HG03139 (cell line): ENCODE data around the gene ELL2.

ENCODE experiments used
- ATAC-seq: cut with Tn5 transposase; IDR thresholded peaks from one replicate; pipeline ENCODE4 v1.9.1; 2021; ENCODE audit not compliant: unreplicated experiment

ELL2 gene

DNA sequence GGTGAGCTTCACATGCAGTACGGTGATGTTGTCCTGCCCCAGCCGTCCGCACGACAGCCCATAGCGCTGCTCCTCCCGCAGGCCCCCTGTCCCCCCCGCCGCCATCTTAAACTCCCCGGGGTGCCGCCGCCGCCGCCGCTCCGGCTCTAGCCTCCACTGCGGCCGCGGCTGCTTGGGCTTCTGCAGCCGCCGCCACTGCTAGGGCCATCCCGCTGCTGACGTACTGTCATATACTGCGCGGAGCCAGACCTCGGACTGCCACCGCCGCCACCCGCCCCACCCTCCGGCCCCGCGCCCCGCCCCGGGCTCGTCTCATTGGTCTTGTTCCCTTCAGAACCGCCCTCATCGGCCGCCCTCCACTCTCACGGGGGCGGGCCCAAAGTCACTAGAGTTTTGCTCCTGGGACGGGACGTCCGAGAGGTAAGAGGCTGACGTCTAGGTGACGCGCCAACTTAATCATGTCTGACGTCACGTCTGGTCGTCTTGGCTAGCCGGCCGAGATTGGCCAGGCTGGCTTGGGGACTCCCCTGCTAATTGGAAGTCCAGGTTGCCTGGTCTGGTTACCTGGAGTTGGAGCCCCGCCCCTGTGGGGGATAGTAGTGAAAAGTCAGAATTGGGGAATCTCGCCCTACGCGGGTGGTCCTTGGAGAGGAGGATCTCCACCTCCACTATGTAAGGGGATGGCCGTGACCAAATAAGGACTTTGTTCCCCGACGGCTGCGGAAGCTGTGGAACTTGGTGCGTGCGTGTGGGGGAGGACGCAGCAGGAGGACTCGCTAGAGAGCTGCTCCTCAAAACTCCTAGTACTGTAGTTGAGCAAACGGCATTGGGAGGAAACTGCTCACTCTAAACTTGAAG is at the start of gene ELL2:
Gene ELL2 (minus strand): TSS at position 235 of the 858 bp plus-strand sequence. CDS start 130 bp downstream, at position 105.
- ATAC-seq, result peak; percentile 85

DNA sequence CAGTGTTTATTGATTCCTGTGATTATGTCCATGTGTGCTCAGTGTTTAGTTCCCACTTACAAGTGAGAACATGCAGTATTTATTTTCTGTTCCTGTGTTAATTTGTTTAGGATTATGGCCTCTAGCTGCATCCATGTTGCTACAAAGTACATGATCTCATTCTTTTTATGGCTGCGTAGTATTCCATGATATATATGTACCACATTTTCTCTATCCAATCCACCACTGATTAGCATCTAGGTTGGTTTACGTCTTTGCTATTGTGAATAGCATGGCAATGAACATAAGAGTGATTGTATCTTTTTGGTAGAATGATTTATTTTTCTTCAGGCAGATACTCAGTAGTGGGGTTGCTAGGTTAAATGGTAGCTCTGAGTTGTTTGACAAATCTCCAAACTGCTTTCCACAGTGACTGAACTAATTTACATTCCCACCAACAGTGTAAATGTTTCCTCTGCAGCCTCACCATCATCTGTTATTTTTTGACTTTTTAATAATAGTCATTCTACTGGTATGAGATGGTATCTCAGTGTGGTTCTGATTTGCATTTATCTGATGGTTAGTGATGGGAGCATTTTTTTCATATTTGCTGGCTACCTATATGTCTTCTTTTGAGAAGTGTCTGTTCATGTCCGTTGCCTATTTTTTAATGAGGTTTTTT is 47.5 kb upstream of the ELL2 start:
- ATAC-seq, result no peak

DNA sequence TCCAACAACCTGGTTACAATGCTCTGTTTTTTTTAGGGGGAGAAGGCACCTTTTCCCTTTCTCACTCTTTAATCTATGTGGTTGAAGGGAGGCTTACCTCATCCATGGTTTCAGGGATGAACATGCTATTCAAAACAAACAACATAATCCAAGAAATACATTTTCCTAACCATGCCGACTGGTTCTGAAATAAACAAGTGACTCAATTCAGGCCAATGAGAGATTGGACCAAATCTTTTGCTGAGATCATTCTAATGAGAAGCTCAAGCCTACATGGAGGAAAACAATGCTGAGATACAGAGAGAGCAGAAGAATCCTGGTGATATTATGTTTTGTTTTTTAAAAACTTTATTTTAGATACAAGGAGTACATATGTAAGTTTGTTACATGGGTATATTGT is 46.8 kb upstream of the ELL2 start:
- no peak for ATAC-seq

DNA sequence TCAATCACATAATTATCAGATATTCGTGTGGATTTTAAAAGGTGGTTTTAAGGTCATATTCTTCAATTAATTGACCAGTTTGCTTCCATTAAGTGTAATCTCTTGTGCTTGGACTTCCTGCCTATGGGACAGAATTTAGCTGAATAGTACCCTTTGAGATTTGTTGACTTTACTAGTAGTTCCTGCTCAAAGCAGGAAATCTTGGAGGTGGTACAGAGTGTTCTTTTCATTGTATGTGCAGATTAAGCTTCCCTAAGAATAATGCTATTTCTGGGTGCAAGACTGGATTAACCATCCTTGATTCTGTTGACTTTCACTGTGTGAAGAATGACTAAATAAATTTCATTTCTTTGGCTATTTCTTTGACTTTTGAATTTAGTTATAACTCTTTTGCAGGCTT is 45.4 kb upstream of the ELL2 start:
- no peak for ATAC-seq

DNA sequence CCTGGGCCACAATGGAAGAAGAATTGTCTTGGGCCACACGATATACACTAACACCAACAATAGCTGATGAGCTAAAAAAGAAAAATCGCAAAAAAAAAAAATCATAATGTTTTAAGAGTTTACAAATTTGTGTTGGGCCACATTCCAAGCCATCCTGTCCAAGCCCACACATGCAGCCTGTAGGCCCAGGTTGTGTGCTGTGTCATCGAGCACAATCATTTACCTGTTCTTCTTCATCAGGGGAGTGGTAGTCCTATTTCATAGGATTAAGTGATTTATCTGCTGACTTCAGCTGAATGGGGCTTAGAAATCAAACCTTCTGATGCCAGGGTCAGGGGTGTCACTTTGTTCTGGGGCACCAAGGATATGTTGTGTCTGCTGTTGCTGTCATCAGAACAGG is 44.6 kb upstream of the ELL2 start:
- no peak for ATAC-seq

DNA sequence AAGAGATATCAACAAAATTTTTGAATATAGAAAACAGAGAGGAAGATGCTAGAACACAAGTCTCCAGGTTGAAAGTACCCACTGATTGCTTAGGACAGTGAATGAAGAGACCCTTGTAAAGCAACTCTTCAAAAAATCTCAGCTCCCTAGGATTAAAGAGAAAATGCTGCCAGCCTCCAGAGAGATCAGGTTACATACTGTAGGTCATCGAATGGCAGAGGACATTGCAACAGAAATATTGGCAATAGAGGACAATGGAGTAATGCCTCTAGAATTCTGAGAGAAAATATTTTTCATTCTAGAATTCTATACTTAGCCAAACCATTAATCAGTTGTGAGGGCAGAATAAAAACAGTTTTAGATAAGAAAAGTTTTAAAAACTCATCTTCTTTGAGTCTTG is 43.1 kb upstream of the ELL2 start:
- ATAC-seq, result no peak

- ATAC-seq, result no peak
Observed at GRCh38 chr5:96004087-96004486, 42.4 kb upstream of the ELL2 start.

DNA sequence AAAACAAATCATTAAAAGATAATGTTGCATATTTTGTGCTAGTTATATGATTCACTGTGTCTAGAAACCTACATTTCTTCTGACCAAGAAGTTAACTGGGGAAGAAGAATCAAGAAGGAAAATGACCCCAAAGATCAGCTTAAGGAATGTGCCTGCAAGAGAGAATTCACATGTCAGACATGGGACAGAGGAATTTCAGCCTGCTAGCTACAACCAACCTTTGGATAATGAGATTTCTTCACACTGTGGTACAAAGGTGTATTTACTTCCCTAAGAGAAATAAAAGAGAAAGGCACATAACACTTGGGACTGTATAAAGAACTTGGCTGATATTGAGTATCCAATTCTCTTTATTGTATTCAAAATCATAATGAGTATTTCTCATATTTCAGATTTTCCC is 39.6 kb upstream of the ELL2 start:
- no peak for ATAC-seq

GRCh38 chr5:96000308-96000707 is 38.7 kb upstream of the ELL2 start:
- no peak for ATAC-seq

DNA sequence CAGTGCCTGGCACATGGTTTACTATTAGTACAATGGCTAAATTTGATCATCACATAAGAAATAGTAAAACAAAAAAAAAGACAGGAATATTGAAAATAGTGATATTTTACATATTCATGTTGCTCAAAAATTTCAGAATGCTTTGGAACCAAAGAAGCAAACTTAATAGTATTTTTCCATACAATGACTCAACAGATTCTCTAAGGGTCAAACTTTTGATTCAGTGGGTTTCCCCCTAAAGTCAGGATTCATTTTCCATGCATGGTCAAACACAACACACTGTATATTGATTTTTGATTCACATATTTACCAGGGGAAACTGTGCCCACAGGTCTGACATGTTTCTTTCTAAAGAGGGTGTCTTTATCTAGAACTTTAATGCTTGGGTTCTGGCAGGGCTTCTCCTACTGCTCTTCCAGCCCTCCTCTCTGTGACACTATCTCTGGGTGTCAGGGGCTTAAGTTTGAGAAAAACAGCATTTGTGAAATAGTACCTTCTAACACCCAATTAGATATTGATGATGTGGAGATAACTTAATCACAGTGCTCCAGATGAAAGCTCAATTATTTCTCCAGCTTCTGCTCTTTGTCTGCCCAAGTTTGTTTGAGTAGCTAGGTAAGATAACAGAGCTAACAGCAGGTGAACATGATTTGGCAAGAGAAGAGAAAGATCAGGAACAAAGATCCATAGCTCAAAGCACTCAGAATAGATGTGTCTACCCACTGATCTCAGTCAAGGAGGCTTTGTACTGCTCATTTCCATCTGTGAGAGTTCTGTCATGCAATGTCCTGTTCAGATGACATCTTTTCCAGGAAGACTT is 35.5 kb upstream of the ELL2 start:
- no peak for ATAC-seq

DNA sequence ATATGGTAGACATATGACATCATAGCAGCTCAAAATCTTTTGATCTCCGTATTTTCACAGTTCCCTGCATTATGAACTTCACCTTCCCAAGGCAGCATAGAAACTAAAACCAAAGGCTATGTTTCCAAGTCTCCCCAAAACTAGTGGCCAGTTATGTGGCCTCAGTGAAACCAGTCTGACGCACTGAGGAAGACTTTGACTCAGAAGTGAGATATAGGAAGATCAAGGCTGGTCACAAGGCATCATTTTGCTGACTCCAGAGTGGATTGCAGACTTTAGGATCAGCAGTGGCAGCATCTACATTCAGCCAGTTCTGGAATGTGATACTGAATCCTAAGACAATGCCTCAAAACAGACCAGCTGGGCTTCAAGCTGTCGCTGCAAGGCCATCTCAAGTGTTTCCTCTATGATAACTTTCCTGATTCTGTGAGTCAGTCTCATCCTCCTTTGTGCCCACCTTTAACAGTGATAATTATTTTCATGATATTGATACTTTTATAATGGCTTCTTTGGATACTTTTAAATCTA is 34.4 kb upstream of the ELL2 start:
- no peak for ATAC-seq

GRCh38 chr5:95993776-95994175 is 32.1 kb upstream of the ELL2 start:
- ATAC-seq, result no peak

DNA sequence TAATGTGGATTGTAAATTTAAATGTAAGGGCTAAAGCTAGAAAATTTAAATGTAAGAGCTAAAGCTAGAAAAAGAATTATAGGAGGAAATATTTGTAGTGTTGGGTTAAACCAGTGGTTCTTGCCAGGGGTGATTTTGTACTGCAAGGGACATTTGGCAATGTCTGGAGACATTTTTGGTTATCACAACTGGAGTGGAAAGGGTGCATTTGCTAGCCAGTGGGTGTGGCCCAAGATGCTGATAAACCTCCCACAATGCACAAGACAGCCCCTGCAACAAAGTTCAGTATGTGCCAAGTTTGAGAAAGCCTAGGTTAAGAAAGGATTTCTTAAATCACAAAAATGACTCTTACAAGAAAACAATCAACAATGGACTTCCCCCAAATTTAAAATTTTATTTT is 31.6 kb upstream of the ELL2 start:
- ATAC-seq, result no peak

DNA sequence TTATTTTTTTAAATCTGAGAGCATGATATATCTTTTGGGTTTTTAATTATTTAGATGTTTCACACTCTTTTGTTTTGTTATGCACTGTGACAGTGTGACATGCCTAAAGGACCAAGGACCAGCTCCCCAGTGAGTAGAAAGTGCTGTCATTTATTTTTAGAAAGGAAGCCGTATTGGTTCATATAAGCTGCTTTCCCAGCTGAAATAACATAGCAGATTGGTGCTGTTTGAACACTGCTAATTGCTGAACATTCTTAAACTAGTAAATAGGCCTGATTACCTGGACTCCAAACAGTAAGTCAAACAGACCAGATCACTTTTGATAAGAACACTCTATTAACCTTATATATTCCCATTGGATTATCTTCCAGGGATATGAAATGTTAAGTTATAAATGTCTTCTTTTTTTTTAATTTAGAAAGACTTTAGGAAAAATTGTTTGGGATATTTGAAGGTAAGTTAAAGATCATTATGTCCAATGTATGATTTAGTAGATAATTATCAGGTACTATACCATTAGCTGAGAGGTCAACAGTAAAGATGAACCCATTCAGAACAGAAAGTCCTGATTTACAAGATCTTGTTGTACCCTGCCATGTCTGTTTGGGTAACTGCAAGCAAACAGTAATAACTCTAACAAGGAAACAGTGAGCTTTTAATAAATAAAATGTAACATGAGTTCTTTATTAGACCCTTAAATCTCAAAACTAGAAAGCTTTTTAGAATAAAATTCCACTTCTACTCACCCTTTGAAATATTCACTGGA is 27.8 kb upstream of the ELL2 start:
- no peak for ATAC-seq

GRCh38 chr5:95988877-95989276 is 27.2 kb upstream of the ELL2 start:
- no peak for ATAC-seq

DNA sequence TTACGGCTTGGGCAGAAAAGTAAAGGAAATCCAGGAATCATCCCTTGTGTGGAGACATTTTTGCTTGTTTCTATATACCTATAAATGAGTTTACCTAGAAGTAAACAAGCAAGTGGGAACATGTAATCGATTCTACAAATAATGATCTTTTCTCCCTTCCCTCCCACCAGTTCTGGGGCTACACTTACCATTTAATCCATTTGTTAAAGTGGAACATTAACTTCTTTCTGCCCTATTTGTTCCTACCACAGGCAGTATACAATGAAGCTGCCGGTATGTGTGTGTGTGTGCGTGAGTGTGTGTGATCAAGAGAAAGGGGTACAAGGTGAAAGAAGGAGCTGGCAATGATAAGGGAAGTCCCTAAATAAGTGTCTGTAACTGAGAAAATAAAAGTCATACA is 26.4 kb upstream of the ELL2 start:
- ATAC-seq, result no peak

GRCh38 chr5:95986937-95987520 is 25.4 kb upstream of the ELL2 start:
- ATAC-seq, result no peak

GRCh38 chr5:95986001-95986400 is 24.4 kb upstream of the ELL2 start:
- no peak for ATAC-seq

- no peak for ATAC-seq
Observed at GRCh38 chr5:95985249-95985648, 23.6 kb upstream of the ELL2 start.

- no peak for ATAC-seq
Observed at GRCh38 chr5:95984287-95984938, 22.8 kb upstream of the ELL2 start.
